HepG2 (cell line): ENCODE data around the gene TACC3. TPM values are rescaled to one million over a fixed set of nuclear protein-coding genes. Genes with fewer than 3 reads are reported as not detected.

ENCODE experiments used
- AKAP8 ChIP-seq: sonication (generic); formaldehyde crosslinking; IDR thresholded peaks from 2 replicates; pipeline ENCODE4 v1.5.1; 2020; ENCODE audit warnings: mild to moderate bottlenecking, missing genetic modification reagents
- ARID3A ChIP-seq: IDR thresholded peaks from 2 replicates; pipeline ENCODE4 v1.6.1; 2012; ENCODE audit warnings: low read depth, low read length, improper control_type of control experiment
- EEA1 ChIP-seq: sonication (generic); formaldehyde crosslinking; IDR thresholded peaks from 2 replicates; pipeline ENCODE4 v1.5.1; 2020; ENCODE audit warnings: mild to moderate bottlenecking, missing genetic modification reagents, borderline replicate concordance
- HOXA9 ChIP-seq: sonication (generic); formaldehyde crosslinking; IDR thresholded peaks from 2 replicates; pipeline ENCODE4 v1.8.1; 2022; ENCODE audit warnings: missing genetic modification reagents, mild to moderate bottlenecking, moderate library complexity, borderline replicate concordance
- JUNB ChIP-seq: sonication (generic); formaldehyde crosslinking; IDR thresholded peaks from 2 replicates; pipeline ENCODE4 v1.8.0; 2022; ENCODE audit warnings: missing genetic modification reagents, mild to moderate bottlenecking, borderline replicate concordance
- MAZ ChIP-seq, 2 experiments: sonication (generic) in 1 of 2; formaldehyde crosslinking in 1 of 2; IDR thresholded peaks; 2 replicates each; pipeline versions ENCODE4 v1.5.0 to v1.6.1; 2012 to 2020; ENCODE audit warnings: low read depth in 2 of 2, mild to moderate bottlenecking in 2 of 2, borderline replicate concordance in 1 of 2, improper control_type of control experiment in 1 of 2, low read length in 1 of 2, missing genetic modification reagents in 1 of 2, moderate library complexity in 1 of 2
- MTA1 ChIP-seq: sonication (generic); formaldehyde crosslinking; IDR thresholded peaks from 2 replicates; pipeline ENCODE4 v1.4.0; 2020; ENCODE audit warnings: missing genetic modification reagents, mild to moderate bottlenecking, borderline replicate concordance
- RARA ChIP-seq: IDR thresholded peaks from 2 replicates; pipeline ENCODE4 v1.6.1; 2016; ENCODE audit warnings: missing genetic modification reagents, missing compliant biosample characterization
- RXRB ChIP-seq: IDR thresholded peaks from 2 replicates; pipeline ENCODE4 v1.6.1; 2016; ENCODE audit warnings: borderline replicate concordance, missing genetic modification reagents, missing compliant biosample characterization
- SALL1 ChIP-seq: sonication (generic); formaldehyde crosslinking; IDR thresholded peaks from 2 replicates; pipeline ENCODE4 v1.8.0; 2022; ENCODE audit warnings: mild to moderate bottlenecking, missing genetic modification reagents
- TBX2 ChIP-seq: sonication (generic); formaldehyde crosslinking; IDR thresholded peaks from 2 replicates; pipeline ENCODE4 v1.5.0; 2020; ENCODE audit warnings: missing genetic modification reagents, mild to moderate bottlenecking, borderline replicate concordance
- THAP7 ChIP-seq: sonication (generic); formaldehyde crosslinking; IDR thresholded peaks from 2 replicates; pipeline ENCODE4 v1.8.1; 2023; ENCODE audit warnings: mild to moderate bottlenecking, missing genetic modification reagents
- ZFY ChIP-seq: sonication (generic); formaldehyde crosslinking; IDR thresholded peaks from 2 replicates; pipeline ENCODE4 v1.4.0; 2020; ENCODE audit warnings: missing genetic modification reagents
- ZNF30 ChIP-seq: sonication (generic); formaldehyde crosslinking; IDR thresholded peaks from 2 replicates; pipeline ENCODE4 v1.5.0; 2020; ENCODE audit warnings: mild to moderate bottlenecking, missing genetic modification reagents
- ZNF432 ChIP-seq: sonication (generic); formaldehyde crosslinking; IDR thresholded peaks from 2 replicates; pipeline ENCODE4 v1.5.0; 2020; ENCODE audit warnings: missing genetic modification reagents, mild to moderate bottlenecking, borderline replicate concordance
- ZNF556 ChIP-seq: sonication (generic); formaldehyde crosslinking; IDR thresholded peaks from 2 replicates; pipeline ENCODE4 v1.4.0; 2020; ENCODE audit warnings: mild to moderate bottlenecking, missing genetic modification reagents, borderline replicate concordance
- ZNF562 ChIP-seq: sonication (generic); formaldehyde crosslinking; IDR thresholded peaks from 2 replicates; pipeline ENCODE4 v1.8.0; 2022; ENCODE audit warnings: missing genetic modification reagents, borderline replicate concordance
- ZNF710 ChIP-seq: sonication (generic); formaldehyde crosslinking; IDR thresholded peaks from 2 replicates; pipeline ENCODE4 v1.5.0; 2020; ENCODE audit warnings: mild to moderate bottlenecking, missing genetic modification reagents, borderline replicate concordance
- polyA plus RNA-seq, 8 experiments: library from polyadenylated mRNA; depleted of rRNA in 3 of 8; stranded (reverse) in 7 of 8; unstranded in 1 of 8; fragments of >200 nt; fragmentation: Illumina TruSeq in 4 of 8; extraction: Trizol in 4 of 8; gene quantifications; 2 replicates each; pipeline versions ENCODE4 v1.2.1 to v1.2.3, GENCODE V29; 2011 to 2016; ENCODE audit warnings: low read depth in 4 of 8, missing spikeins in 1 of 8, mixed read lengths in 1 of 8; ENCODE audit not compliant: insufficient read depth in 1 of 8
- total RNA-seq, 5 experiments: library from RNA; depleted of rRNA; stranded (reverse); fragments of >200 nt; fragmentation: Illumina TruSeq; extraction: Trizol; gene quantifications; 2 replicates each; pipeline ENCODE4 v1.2.3, GENCODE V29; 2016; ENCODE audit warnings: low read depth in 1 of 5
- TF ChIP-seq, protein P1 (sequence below): IDR thresholded peaks from 2 replicates; pipeline ENCODE4 v1.4.0; 2020; ENCODE audit warnings: mild to moderate bottlenecking, missing genetic modification reagents

The TACC3 gene
- total and polyA plus RNA-seq, 2 of the 13 experiments (the other 11 are each of a cell fraction or from before 2014, with no cell fraction given), result 20.3 to 21.2 TPM

- TF ChIP-seq ZNF432 (CRISPR knock-in tag) (no peak), TBX2 (CRISPR knock-in tag) (no peak), ZFY (CRISPR knock-in tag) (0 out of 2 replicates have a peak, but pooled peaks have one; percentile 1), SALL1 (CRISPR knock-in tag) (no peak), EEA1 (CRISPR knock-in tag) (no peak), ZNF562 (no peak), AKAP8 (CRISPR knock-in tag) (peak; percentile 85), MAZ (IDR thresholded peaks at IDR 0.05; ENCODE audit: borderline replicate concordance, low read depth, low read length) (no peak), MAZ (CRISPR knock-in tag; IDR thresholded peaks at IDR 0.05; ENCODE audit: low read depth) (no peak), HOXA9 (no peak), ARID3A (no peak), ZNF556 (CRISPR knock-in tag) (no peak), ZNF30 (CRISPR knock-in tag) (no peak), MTA1 (CRISPR knock-in tag) (0 out of 2 replicates have a peak, but pooled peaks have one; percentile 1), RXRB (CRISPR knock-in tag) (peak; percentile 36; the same call in 1 of the 2 replicates), THAP7 (CRISPR knock-in tag) (no peak), JUNB (no peak), RARA (CRISPR knock-in tag) (0 out of 2 replicates have a peak, but pooled peaks have one; percentile 9), ZNF710 (no peak)
- TF ChIP-seq, protein P1, sequence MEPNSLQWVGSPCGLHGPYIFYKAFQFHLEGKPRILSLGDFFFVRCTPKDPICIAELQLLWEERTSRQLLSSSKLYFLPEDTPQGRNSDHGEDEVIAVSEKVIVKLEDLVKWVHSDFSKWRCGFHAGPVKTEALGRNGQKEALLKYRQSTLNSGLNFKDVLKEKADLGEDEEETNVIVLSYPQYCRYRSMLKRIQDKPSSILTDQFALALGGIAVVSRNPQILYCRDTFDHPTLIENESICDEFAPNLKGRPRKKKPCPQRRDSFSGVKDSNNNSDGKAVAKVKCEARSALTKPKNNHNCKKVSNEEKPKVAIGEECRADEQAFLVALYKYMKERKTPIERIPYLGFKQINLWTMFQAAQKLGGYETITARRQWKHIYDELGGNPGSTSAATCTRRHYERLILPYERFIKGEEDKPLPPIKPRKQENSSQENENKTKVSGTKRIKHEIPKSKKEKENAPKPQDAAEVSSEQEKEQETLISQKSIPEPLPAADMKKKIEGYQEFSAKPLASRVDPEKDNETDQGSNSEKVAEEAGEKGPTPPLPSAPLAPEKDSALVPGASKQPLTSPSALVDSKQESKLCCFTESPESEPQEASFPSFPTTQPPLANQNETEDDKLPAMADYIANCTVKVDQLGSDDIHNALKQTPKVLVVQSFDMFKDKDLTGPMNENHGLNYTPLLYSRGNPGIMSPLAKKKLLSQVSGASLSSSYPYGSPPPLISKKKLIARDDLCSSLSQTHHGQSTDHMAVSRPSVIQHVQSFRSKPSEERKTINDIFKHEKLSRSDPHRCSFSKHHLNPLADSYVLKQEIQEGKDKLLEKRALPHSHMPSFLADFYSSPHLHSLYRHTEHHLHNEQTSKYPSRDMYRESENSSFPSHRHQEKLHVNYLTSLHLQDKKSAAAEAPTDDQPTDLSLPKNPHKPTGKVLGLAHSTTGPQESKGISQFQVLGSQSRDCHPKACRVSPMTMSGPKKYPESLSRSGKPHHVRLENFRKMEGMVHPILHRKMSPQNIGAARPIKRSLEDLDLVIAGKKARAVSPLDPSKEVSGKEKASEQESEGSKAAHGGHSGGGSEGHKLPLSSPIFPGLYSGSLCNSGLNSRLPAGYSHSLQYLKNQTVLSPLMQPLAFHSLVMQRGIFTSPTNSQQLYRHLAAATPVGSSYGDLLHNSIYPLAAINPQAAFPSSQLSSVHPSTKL, result no peak
Observed at GRCh38 chr4:1767770-1768366, 46.5 kb downstream of the TACC3 start (continued).
